T-helper 2 cell (primary cell): Measurements from ENCODE around the gene TCF4.

Experiments
- DNase-seq, 5 experiments: peaks; one replicate each; pipeline versions ENCODE4 v3.0.0 to v3.0.0-alpha.2; 2012 to 2022

The TCF4 gene

GRCh38 chr18:55380589-55380988 is 207.4 kb downstream of the TCF4 start:
- DNase-seq: no peak

DNA sequence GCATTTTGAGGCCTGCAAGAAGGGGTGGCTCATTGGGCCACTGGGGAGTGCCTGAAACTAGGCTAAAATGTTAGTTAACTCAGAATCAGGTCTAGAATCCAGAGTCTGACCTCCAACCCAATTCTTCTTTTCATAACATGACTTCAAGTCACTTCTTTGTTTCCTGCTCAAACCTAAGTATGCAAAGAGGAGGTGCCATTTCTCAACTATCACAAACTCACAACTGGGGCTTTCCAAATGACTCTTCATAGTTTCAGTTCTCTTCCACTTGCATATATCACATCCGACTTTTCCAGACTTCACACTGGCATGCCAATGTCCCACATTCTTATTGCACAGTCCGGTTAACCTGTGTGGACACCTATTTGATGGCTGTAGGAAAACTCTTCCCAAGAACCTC is 211.6 kb downstream of the TCF4 start:
- peak in 1 of 5 experiments; percentile 62 for DNase-seq

- no peak for DNase-seq
Measured at GRCh38 chr18:55375930-55376329, 212.1 kb downstream of the TCF4 start.

DNA sequence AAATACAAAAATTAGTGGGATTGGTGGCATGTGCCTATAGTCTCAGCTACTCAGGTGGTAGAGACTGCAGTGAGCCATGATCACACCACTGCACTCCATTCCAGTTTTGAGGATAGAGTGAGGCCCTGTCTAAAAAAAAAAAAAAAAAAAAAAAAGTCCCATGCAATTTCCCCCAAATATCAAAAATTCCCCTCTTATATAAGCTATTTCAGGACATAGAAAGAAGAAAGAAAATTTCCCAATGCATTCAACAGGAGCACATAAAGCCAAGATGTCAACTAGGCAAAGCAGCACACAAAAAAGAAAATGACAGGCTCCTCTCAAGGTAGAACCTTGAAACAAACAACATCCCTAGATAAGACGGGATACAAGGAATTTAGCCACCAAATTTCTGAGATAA is 213.3 kb downstream of the TCF4 start:
- no peak for DNase-seq

GRCh38 chr18:55372209-55372608 is 215.8 kb downstream of the TCF4 start:
- DNase-seq: no peak

DNA sequence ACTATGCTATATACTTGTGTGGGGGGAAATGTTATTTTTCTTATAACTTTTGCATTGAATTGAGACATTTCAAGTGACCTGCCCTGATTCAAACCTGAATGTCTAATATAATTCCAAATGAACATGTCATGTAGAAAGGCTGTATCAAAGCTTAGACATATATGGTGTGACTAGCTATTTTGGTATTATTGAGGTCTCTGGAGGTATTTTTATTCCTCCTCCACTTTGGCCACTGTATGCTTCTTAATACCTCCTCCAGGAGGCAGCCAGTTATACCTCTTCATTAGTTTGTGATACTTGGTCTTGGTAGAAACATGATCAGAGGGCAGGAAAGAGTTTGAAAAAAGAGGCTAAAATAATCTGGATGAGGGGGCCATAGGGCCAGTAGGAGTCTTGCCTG is 217.1 kb downstream of the TCF4 start:
- no peak for DNase-seq

- no peak for DNase-seq
Measured at GRCh38 chr18:55369346-55369745, 218.6 kb downstream of the TCF4 start.

- no peak for DNase-seq
Measured at GRCh38 chr18:55365342-55365741, 222.7 kb downstream of the TCF4 start.

GRCh38 chr18:55362303-55362702 is 225.7 kb downstream of the TCF4 start:
- DNase-seq: no peak

DNA sequence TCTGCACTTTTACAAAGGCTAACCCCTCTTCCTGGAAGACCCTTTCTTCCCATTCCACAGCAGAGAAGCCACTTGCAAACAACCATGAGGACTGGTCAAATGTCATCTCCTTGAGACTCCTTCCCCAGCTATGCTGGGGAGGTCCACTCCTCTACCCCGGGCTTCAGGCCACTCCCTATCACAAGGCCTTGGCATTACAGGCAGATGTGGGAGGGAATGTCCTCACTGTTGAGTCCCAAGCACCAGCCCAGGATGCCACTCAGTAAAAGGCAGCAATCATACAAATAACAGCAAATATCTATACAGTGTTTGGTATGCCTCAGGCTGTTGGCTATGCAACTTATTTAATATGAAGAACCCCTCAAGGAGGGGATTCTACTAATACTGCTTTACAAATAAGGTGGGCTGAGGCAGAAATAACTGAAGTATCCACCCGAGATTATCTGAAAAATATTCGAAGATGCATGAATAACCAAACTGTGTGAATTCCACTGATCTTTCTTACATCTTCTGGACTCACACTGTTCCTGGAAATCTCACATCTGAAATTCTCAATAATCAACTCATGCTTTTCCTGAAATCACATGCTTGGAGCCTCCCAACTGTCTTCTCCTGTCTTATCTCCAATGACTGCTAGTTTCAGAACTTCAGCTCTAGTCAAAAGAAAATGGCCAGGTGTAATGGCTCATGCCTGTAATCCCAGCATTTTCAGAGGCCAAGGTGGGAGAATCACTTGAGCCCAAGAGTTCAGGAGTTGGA is 226.3 kb downstream of the TCF4 start:
- DNase-seq: no peak

DNA sequence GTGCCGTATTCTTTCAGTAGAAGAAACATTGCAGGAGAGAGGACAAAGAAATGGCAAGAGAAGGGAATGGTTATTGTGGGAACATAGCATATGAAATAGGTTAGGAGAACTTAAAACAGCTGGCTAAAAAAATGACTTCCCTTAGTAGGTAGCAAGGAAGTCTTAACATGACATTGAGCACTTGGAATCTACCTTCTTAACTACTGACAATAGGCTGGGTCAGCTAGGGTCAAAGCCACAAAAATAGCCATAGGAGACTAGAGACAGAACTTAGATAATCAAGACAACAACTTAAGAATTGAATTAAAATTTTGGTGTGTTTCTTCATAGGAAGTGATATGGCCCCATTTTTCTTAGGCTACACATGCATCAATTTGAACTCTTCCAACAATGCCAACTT is 227.9 kb downstream of the TCF4 start:
- no peak for DNase-seq

GRCh38 chr18:55356815-55357214 is 231.2 kb downstream of the TCF4 start:
- DNase-seq: no peak

DNA sequence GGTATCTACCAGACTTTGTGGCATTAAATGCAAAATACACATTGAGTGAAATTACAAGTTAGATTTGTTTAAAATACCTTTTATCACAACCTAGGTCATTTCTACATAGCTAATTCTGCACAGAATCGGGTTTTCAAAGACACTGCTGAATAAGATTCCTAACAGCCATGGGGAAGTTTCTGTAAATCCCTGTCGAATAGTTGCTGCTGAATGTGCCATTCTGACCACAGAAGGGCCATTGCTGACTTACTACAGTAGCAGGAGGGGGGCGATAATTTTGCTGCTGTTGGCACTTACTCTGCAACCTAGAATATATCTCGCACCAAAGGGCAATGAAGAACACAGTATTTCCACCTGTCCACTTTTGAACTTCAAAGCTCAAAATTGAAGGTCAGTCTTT is 232.8 kb downstream of the TCF4 start:
- DNase-seq: no peak

- DNase-seq: peak in 1 of 5 experiments; percentile 55
Measured at GRCh38 chr18:55354795-55355194, 233.2 kb downstream of the TCF4 start.

GRCh38 chr18:55353806-55354205 is 234.2 kb downstream of the TCF4 start:
- peak in 1 of 5 experiments; percentile 42 for DNase-seq

DNA sequence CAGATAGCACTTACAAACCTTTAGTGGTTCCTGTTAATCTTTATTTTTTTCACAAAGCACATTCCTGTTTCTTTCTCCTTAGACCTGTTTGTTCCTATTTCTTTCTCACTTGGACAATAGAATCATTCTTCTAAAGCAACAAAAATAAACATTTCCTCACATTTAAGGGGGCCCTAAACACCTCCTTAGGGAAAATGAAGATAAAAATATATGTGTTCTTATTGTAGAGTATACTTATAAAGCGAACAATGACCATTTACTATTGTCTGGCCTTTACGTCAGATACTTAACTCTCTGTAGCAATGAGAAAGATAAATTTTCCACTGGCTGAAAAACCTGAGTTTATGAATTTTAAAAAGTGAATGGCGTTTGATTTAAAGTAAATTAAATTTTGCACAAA is 234.6 kb downstream of the TCF4 start:
- DNase-seq: no peak

DNA sequence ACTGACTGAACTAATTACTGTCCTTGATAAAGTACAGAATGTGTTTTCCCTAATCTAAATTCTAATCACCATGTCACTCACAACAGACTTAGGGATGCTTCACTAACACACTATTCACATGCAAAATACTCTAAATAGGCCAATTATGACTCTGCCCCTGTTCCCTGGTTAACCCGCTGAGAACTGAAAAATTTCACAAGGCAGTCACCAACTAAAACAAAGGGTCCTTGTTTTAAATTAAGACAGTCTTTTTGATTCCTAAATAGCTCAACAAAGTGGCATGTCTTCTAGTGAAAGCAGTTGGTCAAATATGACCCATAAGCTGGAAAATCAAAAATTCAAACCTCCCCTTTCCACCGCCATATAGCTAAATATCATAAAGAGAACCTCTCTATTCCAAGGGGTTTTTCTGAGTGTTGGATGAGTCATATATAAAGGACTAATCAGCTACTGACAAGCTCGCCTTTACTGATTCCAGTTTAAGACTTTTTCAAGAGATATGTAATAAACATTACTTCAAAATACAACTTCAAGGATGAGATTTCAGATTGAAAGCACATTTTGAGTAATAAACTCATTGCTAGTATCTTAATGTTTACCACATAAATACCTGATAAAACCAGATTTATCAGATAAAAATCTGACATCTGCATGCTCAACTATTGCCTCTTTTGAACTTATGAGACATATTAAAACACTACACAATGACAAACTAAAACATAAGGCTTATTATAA is 235.8 kb downstream of the TCF4 start:
- peak in 1 of 5 experiments; percentile 83 for DNase-seq

GRCh38 chr18:55351241-55351691 is 236.7 kb downstream of the TCF4 start:
- DNase-seq: no peak

GRCh38 chr18:55349685-55350084 is 238.3 kb downstream of the TCF4 start:
- no peak for DNase-seq

GRCh38 chr18:55346961-55347740 is 240.8 kb downstream of the TCF4 start:
- DNase-seq: no peak

GRCh38 chr18:55346387-55346786 is 241.6 kb downstream of the TCF4 start:
- no peak for DNase-seq

DNA sequence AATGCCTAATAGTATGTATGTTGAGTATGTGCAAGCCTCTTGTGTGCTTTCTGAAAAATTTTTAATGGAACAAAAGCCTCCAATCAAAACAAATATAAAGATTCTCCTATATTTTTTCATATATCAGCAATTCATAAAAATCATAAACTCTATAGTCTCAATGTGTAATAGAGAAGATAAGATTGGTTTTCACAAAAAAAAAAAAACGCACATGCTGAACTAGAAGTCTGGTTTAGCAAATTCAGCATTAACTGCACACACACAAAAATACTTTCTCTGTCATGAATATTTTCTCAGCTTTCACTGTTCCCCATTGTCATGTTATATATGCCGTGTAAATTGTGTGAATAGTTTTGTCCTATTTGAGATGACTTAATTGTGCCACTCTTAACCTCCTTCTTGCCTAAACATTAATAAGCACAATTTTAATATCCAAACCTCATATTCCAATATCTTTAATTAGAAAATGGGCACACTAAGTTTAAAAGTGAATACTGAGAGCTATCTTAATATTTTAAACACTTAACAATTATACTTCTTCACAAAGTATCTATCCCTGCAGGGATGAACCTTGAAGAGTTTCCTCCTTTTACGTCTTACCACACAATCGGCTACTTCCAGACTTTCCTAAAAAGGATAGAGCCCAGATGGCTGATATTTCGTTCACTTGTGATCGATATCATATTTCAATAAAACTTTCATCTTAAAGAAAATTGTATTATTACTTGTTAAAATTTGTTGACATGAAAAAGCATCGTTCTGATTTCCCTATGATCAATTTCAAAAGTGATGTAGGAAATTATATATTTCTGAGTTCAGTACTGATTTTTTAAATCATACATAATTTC is 242.7 kb downstream of the TCF4 start:
- no peak for DNase-seq
